NCI-H2196 (cell line): Measurements from ENCODE around the gene LRP10.

Experiments
- DNase-seq: peaks from one replicate; lab custom pipeline; 2025; ENCODE audit not compliant: unreplicated experiment; lab: John Stamatoyannopoulos, UW

LRP10 gene

GRCh38 chr14:22915886-22916521, 44.5 kb downstream of the LRP10 start:
- DNase-seq, result no peak

DNA sequence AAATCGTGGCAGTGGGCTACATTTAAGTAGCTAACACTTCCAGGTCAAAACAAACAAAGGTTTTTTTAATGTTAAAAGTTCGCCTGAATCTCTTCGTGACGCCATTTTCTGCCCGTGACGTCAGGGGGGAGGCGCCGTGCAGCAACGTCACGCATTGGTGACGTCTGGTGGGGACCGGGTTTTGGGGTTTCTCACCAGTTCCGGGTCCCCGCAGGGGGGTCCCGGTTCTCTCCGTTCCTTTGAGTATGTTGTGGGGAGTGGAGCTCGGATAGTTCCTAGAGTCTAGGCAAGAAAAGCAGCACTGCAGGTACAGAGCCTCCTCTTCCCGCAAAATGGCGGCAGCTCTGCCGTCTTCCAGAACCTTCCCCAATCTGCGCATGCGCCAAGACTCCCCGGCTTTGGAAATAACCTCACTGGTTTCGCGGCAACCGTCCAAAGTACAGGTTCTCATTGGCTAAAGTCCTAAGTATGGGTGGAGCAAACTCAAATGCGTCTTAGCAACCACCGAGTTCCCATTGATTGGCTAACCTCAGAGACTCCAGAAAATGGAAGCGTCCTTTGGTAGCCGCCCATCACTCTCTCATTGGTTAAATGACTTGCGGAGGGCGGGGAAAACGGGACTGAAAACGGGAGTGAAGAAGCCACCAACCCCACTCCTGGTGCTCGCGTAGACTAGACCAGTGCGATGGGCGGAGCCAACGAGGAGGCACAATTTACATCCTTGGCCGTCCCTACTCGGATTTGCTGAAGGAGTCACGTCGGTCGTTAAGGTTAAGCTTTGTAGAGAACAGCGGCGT, 47.5 kb downstream of the LRP10 start, which contains the start of gene RBM23:
Gene RBM23 (minus strand): TSS at position 346 of the 797 bp plus-strand sequence.
- peak; percentile 100 for DNase-seq

DNA sequence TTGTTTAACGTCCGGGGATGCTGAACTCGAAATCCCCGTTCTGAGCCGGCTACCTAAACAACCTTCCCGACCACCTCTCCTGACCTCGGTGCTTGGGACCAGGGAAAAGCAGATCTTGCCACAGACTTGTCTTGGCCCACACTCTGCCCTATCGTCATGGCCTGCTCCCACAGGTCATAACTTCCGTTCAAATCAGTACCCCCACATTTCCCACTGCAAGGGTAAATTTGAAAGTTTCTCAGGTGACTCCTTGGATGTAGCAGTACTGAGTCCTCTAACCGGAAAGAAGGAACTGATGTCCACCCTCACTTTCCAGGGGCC, 48.0 kb downstream of the LRP10 start:
- no peak for DNase-seq

- DNase-seq, result no peak
Observed at GRCh38 chr14:22920697-22921096, 49.2 kb downstream of the LRP10 start.

DNA sequence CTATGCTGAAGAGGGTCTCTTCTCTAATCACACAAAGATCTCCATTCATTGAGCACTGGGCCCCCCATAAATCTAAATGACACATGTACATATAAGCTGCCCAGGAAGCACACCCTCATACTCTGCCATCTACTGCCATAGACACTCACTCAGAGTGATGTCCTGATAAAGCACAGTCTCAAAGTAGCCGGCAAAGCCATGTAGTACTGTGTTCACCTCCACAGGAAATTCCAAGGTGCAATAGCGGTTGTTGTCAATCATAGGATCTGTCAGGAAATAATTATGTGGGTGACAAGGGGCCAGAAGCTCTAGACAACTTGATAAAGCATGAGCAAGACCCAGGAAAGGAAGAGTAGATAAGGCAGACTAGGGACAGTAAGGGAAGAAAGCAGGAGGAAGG, 50.8 kb downstream of the LRP10 start:
- no peak for DNase-seq

DNA sequence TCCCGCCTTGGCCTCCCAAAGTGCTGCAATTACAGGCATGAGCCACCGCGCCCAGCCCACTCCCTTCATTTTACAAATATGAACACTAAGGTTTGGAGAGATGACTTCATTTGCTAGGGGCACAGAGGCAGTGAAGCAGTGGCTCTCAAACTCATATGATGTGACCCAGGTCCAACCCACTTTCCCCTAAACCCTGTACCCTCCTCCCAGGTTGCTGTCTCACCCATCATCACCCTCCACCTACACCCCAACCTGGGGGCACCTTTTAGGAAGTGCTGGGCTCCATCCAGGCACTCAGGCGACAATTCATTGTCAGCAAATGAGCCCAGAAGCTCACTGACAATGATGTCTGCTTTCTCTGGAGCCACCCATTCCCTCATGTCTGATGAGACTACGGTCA, 52.2 kb downstream of the LRP10 start:
- DNase-seq, result no peak

DNA sequence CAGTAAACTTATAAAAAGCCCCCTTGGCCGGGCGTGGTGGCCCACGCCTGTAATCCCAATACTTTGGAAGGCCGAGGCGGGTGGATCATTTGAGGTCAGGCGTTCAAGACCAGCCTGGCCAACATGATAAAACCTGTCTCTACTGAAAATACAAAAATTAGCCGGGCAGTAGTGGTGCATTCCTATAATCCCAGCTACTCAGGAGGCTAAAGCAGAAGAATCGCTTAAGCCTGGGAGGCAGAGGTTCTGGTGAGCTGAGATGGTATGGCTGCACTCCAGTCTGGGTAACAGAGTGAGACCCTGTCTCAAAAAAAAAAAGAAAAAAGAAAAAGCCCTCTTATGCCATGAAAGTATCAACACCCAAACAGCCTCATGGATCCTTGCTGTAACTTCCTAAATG, 54.0 kb downstream of the LRP10 start:
- no peak for DNase-seq

GRCh38 chr14:22926316-22926715, 54.8 kb downstream of the LRP10 start:
- no peak for DNase-seq

GRCh38 chr14:22928237-22929103, 56.9 kb downstream of the LRP10 start:
- no peak for DNase-seq

GRCh38 chr14:22929104-22929960, 57.8 kb downstream of the LRP10 start, which contains the start of gene PRMT5:
Gene PRMT5 (minus strand): TSS chr14:22929376. CDS start chr14:22929361, 15 bp downstream.
- peak; percentile 98 for DNase-seq

GRCh38 chr14:22929961-22930364, 58.4 kb downstream of the LRP10 start:
- DNase-seq, result no peak
